ENCODE data around the gene CCDC85C.

DNA sequence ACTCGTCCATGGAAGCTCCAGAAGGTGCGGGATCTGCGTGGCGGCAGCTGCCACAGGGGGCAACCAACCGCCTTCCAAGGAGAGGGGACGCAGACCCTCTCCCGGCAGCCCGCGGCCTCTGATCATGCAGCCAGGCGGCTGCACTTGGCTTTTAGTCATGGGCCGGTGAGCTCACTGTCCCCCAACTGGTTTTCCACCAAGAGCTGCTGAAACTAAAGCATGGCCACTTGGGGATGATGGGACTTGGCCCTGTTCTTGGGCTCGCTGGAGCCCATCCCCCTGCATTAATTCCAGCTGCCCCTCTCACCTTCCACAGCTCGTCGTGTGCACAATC, 39.1 kb downstream of the CCDC85C start:
- TF ChIP-seq, protein P1, sequence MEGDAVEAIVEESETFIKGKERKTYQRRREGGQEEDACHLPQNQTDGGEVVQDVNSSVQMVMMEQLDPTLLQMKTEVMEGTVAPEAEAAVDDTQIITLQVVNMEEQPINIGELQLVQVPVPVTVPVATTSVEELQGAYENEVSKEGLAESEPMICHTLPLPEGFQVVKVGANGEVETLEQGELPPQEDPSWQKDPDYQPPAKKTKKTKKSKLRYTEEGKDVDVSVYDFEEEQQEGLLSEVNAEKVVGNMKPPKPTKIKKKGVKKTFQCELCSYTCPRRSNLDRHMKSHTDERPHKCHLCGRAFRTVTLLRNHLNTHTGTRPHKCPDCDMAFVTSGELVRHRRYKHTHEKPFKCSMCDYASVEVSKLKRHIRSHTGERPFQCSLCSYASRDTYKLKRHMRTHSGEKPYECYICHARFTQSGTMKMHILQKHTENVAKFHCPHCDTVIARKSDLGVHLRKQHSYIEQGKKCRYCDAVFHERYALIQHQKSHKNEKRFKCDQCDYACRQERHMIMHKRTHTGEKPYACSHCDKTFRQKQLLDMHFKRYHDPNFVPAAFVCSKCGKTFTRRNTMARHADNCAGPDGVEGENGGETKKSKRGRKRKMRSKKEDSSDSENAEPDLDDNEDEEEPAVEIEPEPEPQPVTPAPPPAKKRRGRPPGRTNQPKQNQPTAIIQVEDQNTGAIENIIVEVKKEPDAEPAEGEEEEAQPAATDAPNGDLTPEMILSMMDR (conservative IDR thresholded peaks at IDR 0.05; ENCODE audit: low read length), result no peak
- no peak for TF ChIP-seq EZH2phosphoT487 (IDR thresholded peaks at IDR 0.05; ENCODE audit: borderline replicate concordance, low read depth, low read length)

Data from OCI-LY7 (cell line).